GM12878 (cell line): Measurements from ENCODE around the gene CHD5.

ENCODE experiments used
- FOS ChIP-seq: IDR thresholded peaks from 3 replicates; pipeline ENCODE4 v1.6.1; 2011; ENCODE audit warnings: borderline replicate concordance; ENCODE audit not compliant: insufficient read length; ENCODE audit errors: extremely low read depth
- MXI1 ChIP-seq: fragments of 150-350 bp; IDR thresholded peaks from 2 replicates; pipeline ENCODE4 v1.6.1; 2011; ENCODE audit warnings: low read depth, mild to moderate bottlenecking, inconsistent platforms, low read length, improper control_type of control experiment
- POLR2AphosphoS5 ChIP-seq: IDR thresholded peaks from 2 replicates; pipeline ENCODE4 v1.6.1; 2011; ENCODE audit warnings: mild to moderate bottlenecking, low read length, inconsistent platforms
- RCOR1 ChIP-seq: conservative IDR thresholded peaks from 2 replicates; pipeline ENCODE4 v1.6.1; 2012; ENCODE audit warnings: low read depth, low read length, improper control_type of control experiment
- SP1 ChIP-seq: IDR thresholded peaks from one replicate; pipeline ENCODE4 v1.6.1; 2011; ENCODE audit warnings: low read depth, low read length
- TF ChIP-seq, protein P1 (sequence below), 3 experiments: IDR thresholded peaks in 2 of 3; conservative IDR thresholded peaks in 1 of 3; 2 replicates each; pipeline ENCODE4 v1.5.1; 2011; ENCODE audit warnings: low read depth in 3 of 3, low read length in 3 of 3, mild to moderate bottlenecking in 3 of 3, control low read depth in 2 of 3, moderate library complexity in 2 of 3, inconsistent platforms in 1 of 3, mixed read lengths in 1 of 3; ENCODE audit not compliant: control insufficient read depth in 2 of 3, insufficient read depth in 1 of 3; ENCODE audit errors: extremely low read depth in 1 of 3
- TF ChIP-seq, protein P2 (sequence below): fragments of 450-650 bp; formaldehyde crosslinking; IDR thresholded peaks from 2 replicates; pipeline ENCODE4 v1.4.0; 2022; ENCODE audit warnings: mild to moderate bottlenecking, moderate library complexity
- TF ChIP-seq, protein P3 (sequence below): fragments of 450-650 bp; IDR thresholded peaks from 2 replicates; pipeline ENCODE4 v1.6.1; 2014; ENCODE audit warnings: mild to moderate bottlenecking
- TF ChIP-seq, protein P4 (sequence below): IDR thresholded peaks from 2 replicates; pipeline ENCODE4 v1.6.1; 2011; ENCODE audit warnings: low read depth, mild to moderate bottlenecking, low read length, moderate library complexity, borderline replicate concordance; ENCODE audit errors: extremely low read depth

DNA sequence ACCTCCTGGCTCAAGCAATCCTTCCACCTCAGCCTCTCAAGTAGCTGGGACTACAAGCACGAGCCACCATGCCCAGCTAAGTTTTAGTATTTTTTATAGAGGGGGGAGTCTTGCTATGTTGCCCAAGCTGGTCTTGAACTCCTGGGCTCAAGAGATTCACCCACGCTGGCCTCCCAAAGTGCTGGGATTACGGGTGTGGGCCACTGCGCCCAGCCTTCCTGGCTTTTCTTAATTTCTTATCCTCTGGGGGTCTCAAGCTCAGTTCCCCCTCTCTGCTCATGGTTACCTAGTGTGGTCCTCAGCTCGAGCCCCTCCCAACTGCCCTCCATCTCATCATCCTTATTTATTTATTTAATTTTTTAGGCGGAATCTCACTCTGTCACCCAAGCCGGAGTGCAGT is 22.1 kb upstream of the CHD5 start:
- TF ChIP-seq SP1 (no peak), POLR2AphosphoS5 (no peak), RCOR1 (no peak), MXI1 (no peak), FOS (no peak)
- TF ChIP-seq, protein P1, sequence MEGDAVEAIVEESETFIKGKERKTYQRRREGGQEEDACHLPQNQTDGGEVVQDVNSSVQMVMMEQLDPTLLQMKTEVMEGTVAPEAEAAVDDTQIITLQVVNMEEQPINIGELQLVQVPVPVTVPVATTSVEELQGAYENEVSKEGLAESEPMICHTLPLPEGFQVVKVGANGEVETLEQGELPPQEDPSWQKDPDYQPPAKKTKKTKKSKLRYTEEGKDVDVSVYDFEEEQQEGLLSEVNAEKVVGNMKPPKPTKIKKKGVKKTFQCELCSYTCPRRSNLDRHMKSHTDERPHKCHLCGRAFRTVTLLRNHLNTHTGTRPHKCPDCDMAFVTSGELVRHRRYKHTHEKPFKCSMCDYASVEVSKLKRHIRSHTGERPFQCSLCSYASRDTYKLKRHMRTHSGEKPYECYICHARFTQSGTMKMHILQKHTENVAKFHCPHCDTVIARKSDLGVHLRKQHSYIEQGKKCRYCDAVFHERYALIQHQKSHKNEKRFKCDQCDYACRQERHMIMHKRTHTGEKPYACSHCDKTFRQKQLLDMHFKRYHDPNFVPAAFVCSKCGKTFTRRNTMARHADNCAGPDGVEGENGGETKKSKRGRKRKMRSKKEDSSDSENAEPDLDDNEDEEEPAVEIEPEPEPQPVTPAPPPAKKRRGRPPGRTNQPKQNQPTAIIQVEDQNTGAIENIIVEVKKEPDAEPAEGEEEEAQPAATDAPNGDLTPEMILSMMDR (IDR thresholded peaks at IDR 0.05 in 2 of 3, conservative IDR thresholded peaks at IDR 0.05 in 1 of 3; ENCODE audit: control insufficient read depth in 2 of 3, extremely low read depth in 1 of 3, insufficient read depth in 1 of 3, low read depth in 3 of 3, low read length in 3 of 3): no peak
- TF ChIP-seq, protein P2, sequence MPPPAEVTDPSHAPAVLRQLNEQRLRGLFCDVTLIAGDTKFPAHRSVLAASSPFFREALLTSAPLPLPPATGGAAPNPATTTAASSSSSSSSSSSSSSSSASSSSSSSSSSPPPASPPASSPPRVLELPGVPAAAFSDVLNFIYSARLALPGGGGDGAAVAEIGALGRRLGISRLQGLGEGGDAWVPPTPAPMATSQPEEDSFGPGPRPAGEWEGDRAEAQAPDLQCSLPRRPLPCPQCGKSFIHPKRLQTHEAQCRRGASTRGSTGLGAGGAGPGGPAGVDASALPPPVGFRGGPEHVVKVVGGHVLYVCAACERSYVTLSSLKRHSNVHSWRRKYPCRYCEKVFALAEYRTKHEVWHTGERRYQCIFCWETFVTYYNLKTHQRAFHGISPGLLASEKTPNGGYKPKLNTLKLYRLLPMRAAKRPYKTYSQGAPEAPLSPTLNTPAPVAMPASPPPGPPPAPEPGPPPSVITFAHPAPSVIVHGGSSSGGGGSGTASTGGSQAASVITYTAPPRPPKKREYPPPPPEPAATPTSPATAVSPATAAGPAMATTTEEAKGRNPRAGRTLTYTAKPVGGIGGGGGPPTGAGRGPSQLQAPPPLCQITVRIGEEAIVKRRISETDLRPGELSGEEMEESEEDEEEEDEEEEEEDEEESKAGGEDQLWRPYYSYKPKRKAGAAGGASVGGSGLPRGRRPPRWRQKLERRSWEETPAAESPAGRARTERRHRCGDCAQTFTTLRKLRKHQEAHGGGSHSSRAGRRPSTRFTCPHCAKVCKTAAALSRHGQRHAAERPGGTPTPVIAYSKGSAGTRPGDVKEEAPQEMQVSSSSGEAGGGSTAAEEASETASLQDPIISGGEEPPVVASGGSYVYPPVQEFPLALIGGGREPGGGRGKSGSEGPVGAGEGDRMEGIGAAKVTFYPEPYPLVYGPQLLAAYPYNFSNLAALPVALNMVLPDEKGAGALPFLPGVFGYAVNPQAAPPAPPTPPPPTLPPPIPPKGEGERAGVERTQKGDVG (CRISPR knock-in tag): no peak
- TF ChIP-seq, protein P3, sequence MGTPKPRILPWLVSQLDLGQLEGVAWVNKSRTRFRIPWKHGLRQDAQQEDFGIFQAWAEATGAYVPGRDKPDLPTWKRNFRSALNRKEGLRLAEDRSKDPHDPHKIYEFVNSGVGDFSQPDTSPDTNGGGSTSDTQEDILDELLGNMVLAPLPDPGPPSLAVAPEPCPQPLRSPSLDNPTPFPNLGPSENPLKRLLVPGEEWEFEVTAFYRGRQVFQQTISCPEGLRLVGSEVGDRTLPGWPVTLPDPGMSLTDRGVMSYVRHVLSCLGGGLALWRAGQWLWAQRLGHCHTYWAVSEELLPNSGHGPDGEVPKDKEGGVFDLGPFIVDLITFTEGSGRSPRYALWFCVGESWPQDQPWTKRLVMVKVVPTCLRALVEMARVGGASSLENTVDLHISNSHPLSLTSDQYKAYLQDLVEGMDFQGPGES: no peak
- TF ChIP-seq, protein P4, sequence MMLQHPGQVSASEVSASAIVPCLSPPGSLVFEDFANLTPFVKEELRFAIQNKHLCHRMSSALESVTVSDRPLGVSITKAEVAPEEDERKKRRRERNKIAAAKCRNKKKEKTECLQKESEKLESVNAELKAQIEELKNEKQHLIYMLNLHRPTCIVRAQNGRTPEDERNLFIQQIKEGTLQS: no peak
